GM21723 (cell line): ENCODE data around the gene PCMT1.
"Not testable (repeated sequence)": the region's sequence is repeated elsewhere in the genome, so short reads cannot be mapped to it uniquely, and the experiment has no call there.

Experiments used
- ATAC-seq: cut with Tn5 transposase; IDR thresholded peaks from one replicate; pipeline ENCODE4 v1.9.1; 2021; ENCODE audit warnings: mild to moderate bottlenecking, moderate library complexity; ENCODE audit not compliant: unreplicated experiment

PCMT1 gene

DNA sequence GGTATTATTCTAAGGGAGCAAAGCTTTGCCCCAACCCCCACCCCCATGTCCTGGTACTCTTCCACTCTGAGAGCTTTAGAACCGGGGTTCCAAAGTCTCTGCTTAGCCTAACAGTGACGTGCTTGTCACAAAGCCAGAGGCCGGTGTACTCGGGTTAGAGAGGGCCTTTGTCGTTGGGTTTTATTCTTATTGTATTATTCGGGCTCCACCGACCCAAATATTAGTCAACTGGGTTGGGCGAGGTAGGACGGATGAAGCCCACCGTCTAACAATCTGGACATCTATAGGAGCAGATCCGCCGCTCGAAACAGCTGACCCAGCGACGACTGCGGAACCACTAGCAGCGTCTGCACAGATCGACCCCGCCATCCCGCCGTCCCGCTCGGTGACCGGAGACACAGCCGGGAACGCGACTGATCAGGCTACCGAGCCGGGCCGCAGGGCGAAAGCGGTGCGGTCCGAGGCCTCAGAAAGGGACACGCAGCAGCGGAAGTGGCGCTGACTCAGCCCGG, 403 bp upstream of the PCMT1 start:
- peak; percentile 11 for ATAC-seq

DNA sequence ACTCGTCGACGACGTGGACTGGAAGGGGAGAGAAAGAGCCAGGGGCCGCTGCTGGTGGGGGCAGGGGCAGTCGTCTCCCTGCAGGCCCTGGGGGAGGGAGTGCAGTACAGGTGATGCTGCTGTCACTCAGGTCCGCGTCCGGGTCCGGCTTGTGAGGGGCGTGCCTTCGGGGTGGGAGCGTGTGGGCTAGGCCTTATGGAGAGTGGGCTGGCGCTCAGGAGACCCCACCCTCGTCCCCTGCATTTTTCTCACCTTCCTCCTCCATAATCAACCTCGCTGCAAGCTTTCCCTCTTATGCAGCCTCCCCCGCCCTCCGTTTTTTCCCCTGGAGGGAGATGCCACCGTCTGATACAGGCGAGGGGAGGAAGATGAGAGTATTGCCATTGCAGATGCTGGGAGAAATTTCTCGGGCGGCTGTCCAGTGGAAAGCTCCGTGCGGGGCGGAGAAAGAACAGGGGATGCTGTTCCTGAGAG, 632 bp downstream of the PCMT1 start:
- ATAC-seq: peak; percentile 47

DNA sequence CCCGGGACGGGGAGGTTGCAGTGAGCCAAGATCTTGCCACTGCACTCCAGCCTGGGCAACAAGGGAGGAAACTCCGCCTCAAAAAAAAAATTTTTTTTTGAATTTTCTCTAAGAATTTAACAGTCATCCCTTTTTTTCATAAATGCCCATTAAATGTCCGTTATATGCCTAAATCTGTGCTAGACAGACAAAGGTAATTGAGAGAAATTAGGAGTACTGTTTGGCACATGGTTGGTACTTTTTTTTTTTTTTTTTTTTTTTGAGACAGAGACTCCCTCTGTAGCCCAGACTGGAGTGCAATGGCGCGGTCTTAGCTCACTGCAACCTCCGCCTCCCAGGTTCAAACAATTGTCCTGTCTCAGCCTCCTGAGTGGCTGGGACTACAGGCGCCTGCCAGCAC, 1.7 kb downstream of the PCMT1 start:
- ATAC-seq: no peak

DNA sequence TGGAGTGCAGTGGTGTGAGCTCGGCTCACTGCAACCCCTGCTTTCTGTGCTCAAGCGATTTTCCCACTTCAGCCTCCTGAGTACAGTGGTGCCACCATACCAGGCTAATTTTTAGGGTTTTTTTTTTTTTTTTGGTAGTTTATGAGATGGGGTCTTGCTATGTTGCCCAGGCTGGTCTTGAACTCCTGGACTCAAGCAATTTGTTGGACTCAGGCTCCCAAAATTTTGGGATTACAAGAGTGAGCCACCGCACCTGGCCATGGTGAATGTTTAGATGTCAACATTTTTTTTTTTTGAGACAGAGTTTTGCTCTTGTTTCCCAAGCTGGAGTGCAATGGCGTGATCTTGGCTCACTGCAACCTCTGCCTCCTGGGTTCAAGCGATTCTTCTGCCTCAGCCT, 2.4 kb downstream of the PCMT1 start:
- ATAC-seq: not testable (repeated sequence)

DNA sequence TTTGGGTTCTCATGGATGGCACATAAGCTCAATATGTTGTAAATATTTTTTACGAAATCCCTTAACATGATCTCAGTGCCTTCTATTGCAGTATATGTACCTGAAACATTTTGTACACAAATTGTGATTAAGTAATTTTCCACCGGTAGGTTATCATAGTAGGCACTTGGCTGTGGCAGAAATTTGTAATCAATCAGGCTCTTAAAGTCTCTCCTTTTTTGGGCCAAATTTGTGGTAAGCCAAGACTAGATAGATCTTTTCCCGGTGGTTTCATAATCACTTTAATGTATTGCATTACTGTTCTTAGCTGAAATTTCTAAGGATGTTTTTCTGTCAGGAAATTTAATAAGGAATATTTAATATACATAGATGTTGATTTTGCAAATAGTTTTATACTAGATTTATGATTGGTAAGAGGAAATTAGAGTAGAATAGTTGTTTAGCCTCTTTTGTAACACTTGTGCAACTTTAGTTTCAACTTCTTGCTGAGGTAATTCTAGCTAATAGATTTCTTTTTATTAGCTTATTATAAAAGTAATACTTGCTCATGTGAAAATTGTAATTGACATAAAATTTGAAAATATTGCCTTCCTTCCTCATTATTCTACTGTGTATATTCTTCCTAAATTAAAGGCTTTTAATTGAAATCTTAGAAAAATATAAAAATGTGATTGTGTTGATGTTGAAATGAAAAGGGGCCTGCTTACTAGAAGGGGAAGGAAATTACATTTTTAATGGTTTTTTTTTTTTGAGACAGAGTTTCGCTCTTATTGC, 3.2 kb downstream of the PCMT1 start:
- no peak for ATAC-seq

DNA sequence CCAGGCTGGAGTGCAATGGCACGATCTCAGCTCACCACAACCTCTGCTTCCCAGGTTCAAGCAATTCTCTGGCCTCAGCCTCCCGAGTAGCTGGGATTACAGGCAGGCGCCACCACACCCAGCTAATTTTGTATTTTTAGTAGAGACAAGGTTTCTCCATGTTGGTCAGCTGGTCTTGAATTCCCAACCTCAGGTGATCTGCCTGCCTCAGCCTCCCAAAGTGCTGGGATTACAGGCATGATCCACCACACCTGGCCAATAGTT, 3.8 kb downstream of the PCMT1 start:
- not testable (repeated sequence) for ATAC-seq

DNA sequence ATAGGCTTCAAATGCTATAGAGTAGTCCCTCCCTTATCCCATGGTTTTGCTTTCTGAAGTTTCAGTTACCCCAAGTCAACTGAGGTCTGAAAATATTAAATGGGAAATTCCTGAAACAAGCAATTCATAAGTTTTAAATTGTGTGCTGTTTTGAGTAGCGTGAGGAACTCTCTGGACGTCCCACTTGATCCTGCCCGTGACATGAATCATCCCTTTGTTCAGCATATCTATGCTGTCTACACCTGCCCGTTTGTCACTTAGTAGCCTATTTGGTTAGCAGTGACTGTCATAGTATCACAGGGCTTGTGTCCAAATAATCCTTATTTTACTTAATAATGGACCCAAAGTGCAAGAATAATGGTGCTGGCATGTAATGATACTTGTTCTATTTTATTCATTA, 5.0 kb downstream of the PCMT1 start:
- no peak for ATAC-seq

DNA sequence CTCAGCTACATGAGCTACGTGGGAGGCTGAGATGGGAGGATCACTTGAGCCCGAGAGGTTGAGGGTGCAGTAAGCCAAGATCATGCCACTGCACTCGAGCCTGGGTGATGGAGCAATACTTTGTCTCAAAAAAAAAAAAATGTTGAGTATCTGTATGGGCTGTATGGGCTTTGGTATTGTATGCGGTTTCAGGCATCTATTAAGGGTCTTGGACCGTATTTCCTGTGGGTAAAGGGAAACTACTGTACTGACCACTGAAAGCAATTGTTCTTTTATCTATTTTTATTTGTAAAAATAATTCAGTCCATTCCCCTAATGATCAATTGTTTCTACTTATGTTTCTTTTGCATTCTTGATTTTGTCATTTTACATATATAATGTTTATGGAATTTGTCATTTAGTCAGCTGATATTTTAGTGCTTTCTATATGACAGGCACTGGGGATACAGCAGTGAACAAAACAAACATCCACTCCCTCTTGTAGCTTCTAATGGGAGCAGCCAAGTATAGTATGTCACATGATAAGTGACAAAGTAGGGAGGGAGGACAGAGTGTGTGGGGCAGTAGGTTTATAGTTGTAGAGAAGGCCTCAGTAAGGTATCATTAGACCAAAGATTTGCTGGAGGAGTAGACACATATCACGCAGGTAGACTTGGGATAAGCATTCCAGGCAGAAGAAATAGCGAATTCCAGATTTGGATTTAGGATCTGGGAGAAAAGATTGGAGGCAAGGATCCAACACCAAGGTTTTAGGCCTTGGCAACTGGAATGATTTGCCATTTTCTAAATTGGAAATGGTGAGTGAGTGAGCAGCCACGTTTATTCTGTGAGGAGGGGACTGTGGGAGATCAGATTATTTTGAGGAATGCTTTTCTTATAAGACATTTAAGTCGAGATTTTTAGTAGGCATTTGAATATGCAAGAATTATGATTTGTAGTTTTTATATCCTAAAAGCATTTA, 6.0 kb downstream of the PCMT1 start:
- ATAC-seq: peak; percentile 69

DNA sequence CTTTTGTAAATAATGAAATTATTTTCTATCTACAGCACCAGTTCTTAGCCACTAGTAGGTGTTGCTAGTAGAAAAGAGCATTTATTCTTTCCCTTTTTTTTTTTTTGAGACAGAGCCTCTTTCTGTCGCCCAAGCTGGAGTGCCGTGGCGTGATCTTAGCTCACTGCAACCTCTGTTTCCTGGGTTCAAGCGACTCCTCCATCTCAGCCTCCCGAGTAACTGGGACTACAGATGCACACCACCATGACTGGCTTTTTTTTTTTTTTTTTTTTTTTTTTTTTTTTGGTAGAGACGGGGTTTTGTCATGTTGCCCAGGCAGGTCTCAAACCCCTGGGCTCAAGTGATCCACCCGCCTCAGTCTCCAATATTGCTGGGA, 6.7 kb downstream of the PCMT1 start:
- no peak for ATAC-seq

DNA sequence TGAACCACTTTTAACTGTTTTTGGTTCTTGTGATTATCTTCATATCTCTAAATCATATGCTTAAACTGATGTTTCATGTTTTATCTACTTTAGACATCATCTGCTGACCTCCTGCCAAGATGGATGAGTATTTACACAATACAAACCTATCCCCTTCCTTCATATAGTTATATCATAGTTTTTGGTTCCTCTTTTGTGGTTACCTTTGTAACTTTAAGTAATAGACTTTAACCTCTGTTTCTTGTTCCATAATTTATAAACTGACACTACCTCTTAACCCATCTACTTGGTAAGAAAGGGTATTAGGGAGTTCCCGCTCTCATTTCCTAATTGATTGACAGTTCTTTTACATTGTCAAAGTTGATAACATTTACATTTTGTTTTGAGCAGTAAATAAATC, 11.9 kb downstream of the PCMT1 start:
- ATAC-seq: peak; percentile 99

DNA sequence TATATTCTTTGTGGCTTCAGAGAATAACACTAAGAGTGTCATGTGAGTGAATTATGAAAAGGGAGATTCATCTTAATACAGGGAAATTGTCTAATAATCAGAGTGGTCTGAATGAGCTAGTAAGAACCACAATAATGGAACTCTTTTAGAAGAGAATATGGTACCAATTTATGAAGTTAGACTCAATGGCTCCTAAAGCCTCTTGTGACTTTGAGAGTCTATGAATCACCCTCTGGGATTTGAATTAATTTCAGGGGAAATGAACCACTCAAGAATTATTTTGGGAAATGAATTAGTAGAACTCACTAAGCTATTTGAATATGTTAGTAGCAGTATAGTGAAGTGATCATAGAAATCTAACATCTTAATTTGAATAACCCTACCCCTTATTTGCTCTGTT, 14.3 kb downstream of the PCMT1 start:
- ATAC-seq: no peak

DNA sequence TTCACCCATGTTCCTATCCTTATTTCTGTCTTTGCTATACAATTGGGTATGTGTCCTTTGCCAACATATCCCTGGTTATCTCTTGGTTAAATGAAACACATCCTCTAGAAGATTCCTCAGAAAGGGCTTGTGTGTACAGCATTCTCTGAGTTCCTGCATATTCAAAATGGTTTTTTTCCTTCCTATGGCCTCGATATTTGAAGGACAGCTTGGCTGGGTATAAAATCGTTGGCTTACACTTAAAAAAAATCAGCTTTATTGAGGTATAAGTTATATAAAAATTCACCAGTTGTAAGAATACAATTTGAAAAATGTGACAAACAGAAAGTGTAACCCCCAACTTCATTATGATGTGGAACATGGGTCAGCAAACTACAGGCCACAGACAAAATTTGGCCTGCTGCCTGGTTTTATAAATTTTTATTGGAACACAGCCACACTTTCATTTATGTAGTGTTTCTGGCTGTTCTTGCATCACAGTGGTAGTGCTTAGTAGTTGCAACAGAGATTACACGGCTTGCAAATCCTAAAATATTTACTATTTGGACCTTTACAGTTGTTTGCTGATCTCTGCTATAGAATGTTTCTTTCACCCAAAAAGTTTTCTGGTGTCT, 16.7 kb downstream of the PCMT1 start:
- ATAC-seq: no peak

DNA sequence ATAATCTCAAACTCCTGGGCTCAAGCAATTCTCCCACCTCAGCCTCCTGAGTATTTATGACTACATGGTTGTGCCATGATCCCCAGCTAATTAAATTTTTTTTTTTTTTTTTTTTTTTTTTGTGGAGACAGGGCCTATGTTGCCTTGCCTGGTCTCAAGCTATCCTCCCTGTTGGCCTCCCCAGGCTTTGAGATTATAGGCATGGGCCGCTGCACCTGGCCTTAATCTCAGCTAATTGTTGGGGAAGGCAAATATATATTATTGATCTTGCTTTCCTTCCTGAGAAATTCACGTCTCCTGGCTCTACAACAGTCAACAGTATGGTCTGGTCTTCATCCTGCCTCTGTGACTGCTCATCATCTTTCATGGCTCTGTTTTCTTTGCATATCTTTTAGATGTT, 20.1 kb downstream of the PCMT1 start:
- no peak for ATAC-seq

DNA sequence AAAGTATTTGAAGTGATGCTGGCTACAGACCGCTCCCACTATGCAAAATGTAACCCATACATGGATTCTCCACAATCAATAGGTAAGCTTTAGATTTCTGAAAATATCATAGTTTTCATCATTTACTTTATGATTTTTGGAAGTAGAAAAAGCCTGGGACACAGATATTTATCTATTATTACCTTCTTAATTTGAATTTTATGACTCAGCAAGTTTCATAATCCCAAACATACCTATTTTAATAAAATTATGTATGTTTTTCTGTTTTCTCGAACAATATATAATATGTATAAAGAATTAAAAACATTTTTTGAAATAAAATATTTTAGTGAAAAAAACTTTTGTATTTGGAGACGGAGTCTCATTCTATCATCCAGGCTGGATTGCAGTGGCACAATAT, 21.6 kb downstream of the PCMT1 start:
- no peak for ATAC-seq

DNA sequence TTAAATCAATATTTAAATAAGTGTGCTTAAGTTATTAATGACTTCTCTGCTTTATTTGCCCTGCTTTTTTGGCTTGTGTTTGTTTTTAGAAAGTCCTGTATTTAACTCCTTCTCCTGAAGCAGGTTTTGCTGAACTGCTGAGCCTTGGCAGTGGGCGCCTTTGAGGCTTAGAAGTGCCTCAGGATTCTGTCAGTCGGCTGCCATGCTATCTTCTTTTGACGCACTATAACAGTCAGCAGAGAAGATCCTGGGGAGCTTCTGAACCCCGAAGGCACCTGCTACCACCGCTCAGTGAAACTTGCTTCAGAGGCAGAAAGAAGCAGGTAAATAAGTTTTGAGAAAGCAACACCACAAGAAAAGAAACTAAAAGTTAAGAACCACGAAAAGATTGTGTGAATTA, 22.4 kb downstream of the PCMT1 start:
- ATAC-seq: no peak

DNA sequence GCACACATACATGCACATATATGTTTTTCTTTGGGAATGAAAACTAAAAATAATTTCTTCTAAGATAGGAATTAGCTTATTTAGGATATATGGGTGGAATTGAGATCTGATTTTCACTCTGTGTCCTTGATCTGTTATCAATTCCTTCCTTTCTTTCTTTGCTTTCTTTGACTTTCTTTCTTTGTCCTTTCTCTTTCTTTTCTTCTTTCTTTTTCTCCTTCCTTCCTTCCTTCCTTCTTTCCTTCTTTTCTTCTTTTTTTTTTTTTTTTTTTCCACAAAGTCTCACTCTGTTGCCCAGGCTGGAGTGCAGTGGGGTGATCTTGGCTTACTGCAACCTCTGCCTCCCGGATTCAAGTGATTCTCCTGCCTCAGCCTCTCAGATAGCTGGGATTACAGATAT, 28.1 kb downstream of the PCMT1 start:
- no peak for ATAC-seq

DNA sequence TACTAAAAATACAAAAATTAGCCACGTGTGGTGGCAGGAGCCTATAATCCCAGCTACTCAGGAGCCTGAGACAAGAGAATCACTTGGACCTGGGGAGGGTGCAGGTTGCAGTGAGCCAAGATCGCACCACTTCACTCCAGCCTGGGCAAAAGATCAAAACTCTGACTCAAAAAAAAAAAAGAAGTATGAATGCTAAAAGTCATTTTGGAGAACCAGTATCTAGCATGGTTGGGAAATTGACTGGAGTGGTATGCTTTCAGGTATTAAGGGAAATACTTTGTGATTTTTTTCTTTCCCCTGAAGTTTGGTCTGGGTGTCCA, 30.1 kb downstream of the PCMT1 start:
- ATAC-seq: no peak

DNA sequence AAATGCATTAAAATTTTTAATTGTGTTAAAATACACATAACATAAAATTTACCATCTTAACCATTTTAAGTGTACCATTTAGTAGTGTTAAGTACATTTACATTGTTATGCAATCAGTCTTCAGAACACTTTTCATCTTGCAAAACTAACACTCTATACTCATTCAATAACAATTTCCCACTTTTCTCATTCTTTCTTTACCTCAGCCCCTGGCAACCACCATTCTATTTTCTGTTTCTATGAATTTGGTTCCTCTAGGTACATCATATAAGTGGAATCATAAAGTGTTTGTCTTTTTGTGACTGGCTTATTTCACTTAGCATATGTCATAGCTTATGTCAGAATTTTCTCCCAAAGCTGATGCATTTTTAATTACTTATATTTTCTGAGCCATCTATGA, 32.2 kb downstream of the PCMT1 start:
- no peak for ATAC-seq

DNA sequence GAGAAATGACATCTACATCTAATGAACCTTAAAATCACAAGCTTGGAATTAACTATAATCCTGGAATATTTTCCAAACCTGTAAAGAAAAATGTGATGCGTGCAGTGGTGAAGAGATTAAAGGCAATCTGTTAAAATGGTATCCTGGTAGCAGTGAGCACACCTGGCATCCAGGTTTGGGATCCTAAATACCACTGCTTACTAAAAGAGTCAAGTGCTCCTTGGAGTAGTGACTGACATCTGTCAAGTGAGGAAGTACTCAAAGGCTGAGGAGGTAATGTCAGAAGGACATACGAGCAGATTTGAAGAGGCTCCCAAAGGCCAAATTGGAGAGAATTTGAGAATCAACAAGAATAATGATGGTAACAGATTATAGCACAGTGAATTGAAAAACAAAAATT, 32.8 kb downstream of the PCMT1 start:
- ATAC-seq: no peak

DNA sequence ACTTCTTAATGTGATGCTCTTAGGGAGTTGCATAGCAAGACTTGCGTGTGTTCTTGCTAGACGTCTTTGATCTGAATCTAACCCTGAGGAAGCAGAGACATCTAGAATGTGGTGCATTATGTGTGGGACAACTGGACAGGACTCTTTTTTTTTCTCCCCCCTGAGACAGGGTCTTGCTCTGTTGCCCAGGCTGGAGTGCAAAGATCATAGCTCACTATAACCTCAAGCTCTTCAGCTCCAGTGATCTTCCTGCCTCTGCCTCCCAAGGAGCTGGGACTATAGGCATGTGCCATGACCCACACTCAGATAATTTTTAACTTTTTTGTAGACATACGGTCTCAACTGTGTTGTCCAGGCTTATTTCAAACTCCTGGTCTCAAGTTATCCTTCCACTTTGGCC, 34.0 kb downstream of the PCMT1 start:
- no peak for ATAC-seq

DNA sequence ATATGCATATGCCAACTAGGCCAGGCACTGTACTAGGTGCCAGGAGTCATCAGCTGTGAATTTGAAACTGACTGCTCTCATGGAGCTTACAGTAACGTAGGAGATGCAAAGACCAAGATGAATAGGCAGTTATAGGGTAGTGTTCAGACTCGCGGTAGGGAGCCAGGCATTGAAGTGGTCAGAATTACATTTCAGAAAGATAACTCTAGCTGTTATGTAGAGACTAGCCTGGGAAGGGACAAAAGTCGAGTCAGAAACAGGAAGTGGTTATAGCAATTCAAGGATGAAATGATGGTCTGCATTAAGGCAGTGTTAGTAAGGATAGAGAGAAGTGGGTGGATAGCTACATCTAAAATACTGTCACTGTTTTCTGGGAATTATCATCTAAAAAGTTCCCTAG, 56.6 kb downstream of the PCMT1 start:
- ATAC-seq: no peak

DNA sequence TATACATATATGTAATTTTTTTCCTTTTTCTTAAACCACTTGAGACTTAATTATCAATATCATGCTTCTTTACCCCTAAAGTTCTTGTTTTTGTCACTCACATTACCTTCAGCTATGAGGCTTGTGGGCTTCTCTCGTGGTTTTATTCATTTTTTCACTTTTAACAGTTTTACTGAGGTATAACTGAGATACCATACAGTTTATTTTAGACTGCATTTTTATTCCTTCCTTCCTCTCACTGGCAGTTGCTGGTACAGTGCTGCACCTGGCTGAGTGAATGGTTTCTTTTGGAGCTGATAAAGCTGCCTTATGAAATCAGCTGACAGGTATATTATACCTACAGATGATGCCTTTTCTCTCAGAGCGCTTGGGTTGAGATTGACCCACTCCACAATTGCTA, 60.3 kb downstream of the PCMT1 start:
- no peak for ATAC-seq
